HepG2 (cell line): Measurements from ENCODE around the gene ACTL7B.

Experiments
- ATF6 ChIP-seq: sonication (generic); formaldehyde crosslinking; conservative IDR thresholded peaks from 2 replicates; pipeline ENCODE4 v1.4.0; 2020; ENCODE audit warnings: missing genetic modification reagents
- CTCF ChIP-seq: sonication (generic); formaldehyde crosslinking; IDR thresholded peaks from 2 replicates; pipeline ENCODE4 v1.5.0; 2020; ENCODE audit warnings: mild to moderate bottlenecking, missing genetic modification reagents, moderate library complexity
- NR3C1 ChIP-seq: sonication (generic); formaldehyde crosslinking; IDR thresholded peaks from 2 replicates; pipeline ENCODE4 v1.4.0; 2020; ENCODE audit warnings: missing genetic modification reagents
- POLR2A ChIP-seq, 2 experiments: IDR thresholded peaks; 2 replicates each; pipeline ENCODE4 v1.6.1; 2011; ENCODE audit warnings: low read depth in 2 of 2, low read length in 2 of 2, mild to moderate bottlenecking in 1 of 2, moderate library complexity in 1 of 2; ENCODE audit not compliant: insufficient read depth in 1 of 2
- POLR2AphosphoS5 ChIP-seq: IDR thresholded peaks from 2 replicates; pipeline ENCODE4 v1.6.1; 2012; ENCODE audit warnings: low read depth, low read length
- SP2 ChIP-seq: sonication (generic); formaldehyde crosslinking; IDR thresholded peaks from 2 replicates; pipeline ENCODE4 v1.5.1; 2020; ENCODE audit warnings: mild to moderate bottlenecking, missing genetic modification reagents
- STAT6 ChIP-seq: sonication (generic); formaldehyde crosslinking; IDR thresholded peaks from 2 replicates; pipeline ENCODE4 v1.4.0; 2020; ENCODE audit warnings: missing genetic modification reagents, mild to moderate bottlenecking, borderline replicate concordance
- ZBTB44 ChIP-seq: sonication (generic); formaldehyde crosslinking; IDR thresholded peaks from 2 replicates; pipeline ENCODE4 v1.4.0; 2020; ENCODE audit warnings: missing genetic modification reagents
- ZNF383 ChIP-seq: sonication (generic); formaldehyde crosslinking; IDR thresholded peaks from 2 replicates; pipeline ENCODE4 v1.4.0; 2020; ENCODE audit warnings: missing genetic modification reagents, mild to moderate bottlenecking, borderline replicate concordance
- ZNF510 ChIP-seq: sonication (generic); formaldehyde crosslinking; IDR thresholded peaks from 2 replicates; pipeline ENCODE4 v1.4.0; 2020; ENCODE audit warnings: low read depth, mild to moderate bottlenecking, missing genetic modification reagents
- ZNF607 ChIP-seq: sonication (generic); formaldehyde crosslinking; IDR thresholded peaks from 2 replicates; pipeline ENCODE4 v1.5.1; 2020; ENCODE audit warnings: missing genetic modification reagents, mild to moderate bottlenecking, borderline replicate concordance
- TF ChIP-seq, protein P1 (sequence below): IDR thresholded peaks from 2 replicates; pipeline ENCODE4 v1.6.1; 2016
- TF ChIP-seq, protein P2 (sequence below): sonication (generic); formaldehyde crosslinking; IDR thresholded peaks from 2 replicates; pipeline ENCODE4 v1.4.0; 2020; ENCODE audit warnings: low read depth, mild to moderate bottlenecking, missing genetic modification reagents

DNA sequence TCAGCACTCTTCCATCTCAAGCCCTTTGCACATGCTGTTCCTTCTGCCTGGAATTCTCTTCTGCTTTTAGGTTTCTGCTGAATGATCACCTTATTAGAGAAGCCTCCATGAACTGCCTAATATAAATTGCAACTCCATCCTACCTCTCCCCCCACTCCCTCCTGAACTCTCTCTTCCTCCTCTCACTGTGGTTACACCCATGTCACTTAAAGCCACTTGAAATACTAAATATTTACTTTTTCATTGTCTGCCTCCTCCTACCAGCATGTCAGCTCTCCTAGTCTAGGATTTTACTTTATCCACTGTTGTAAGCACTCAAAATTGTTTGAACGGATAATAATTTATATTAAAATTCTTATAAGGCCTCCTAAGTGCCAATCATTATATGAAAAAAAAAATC lies 43.8 kb downstream of the ACTL7B start:
- TF ChIP-seq ZNF607 (CRISPR knock-in tag) (no peak), ATF6 (CRISPR knock-in tag) (no peak), ZBTB44 (CRISPR knock-in tag) (no peak), NR3C1 (CRISPR knock-in tag) (no peak), POLR2AphosphoS5 (no peak), STAT6 (CRISPR knock-in tag) (no peak), ZNF383 (CRISPR knock-in tag) (no peak), SP2 (CRISPR knock-in tag) (no peak), CTCF (CRISPR knock-in tag) (no peak), POLR2A (IDR thresholded peaks at IDR 0.05; ENCODE audit: insufficient read depth in 1 of 2, low read depth in 2 of 2, low read length in 2 of 2) (no peak), ZNF510 (CRISPR knock-in tag) (no peak)
- TF ChIP-seq, protein P1, sequence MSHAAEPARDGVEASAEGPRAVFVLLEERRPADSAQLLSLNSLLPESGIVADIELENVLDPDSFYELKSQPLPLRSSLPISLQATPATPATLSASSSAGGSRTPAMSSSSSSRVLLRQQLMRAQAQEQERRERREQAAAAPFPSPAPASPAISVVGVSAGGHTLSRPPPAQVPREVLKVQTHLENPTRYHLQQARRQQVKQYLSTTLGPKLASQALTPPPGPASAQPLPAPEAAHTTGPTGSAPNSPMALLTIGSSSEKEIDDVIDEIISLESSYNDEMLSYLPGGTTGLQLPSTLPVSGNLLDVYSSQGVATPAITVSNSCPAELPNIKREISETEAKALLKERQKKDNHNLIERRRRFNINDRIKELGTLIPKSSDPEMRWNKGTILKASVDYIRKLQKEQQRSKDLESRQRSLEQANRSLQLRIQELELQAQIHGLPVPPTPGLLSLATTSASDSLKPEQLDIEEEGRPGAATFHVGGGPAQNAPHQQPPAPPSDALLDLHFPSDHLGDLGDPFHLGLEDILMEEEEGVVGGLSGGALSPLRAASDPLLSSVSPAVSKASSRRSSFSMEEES (CRISPR knock-in tag): no peak
- TF ChIP-seq, protein P2, sequence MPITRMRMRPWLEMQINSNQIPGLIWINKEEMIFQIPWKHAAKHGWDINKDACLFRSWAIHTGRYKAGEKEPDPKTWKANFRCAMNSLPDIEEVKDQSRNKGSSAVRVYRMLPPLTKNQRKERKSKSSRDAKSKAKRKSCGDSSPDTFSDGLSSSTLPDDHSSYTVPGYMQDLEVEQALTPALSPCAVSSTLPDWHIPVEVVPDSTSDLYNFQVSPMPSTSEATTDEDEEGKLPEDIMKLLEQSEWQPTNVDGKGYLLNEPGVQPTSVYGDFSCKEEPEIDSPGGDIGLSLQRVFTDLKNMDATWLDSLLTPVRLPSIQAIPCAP (CRISPR knock-in tag): no peak
